Subcutaneous abdominal adipose tissue (tissue), 5 donors: Measurements from ENCODE around the gene MAGI1.

ENCODE experiments used
- H3K27ac ChIP-seq: one replicate; pipeline ENCODE4 v1.7.0; 2013; ENCODE audit warnings: low read depth, mild to moderate bottlenecking, inconsistent platforms, low read length, moderate library complexity
- H3K27me3 ChIP-seq, 5 donors: one replicate each; pipeline ENCODE4 v1.7.0; 2013; ENCODE audit warnings: low read length in 5 of 5, inconsistent platforms in 1 of 5; ENCODE audit not compliant: control insufficient read depth in 5 of 5, insufficient read depth in 4 of 5
- H3K36me3 ChIP-seq, 5 donors: one replicate each; pipeline ENCODE4 v1.7.0; 2013; ENCODE audit warnings: low read length in 5 of 5; ENCODE audit not compliant: control insufficient read depth in 5 of 5, insufficient read depth in 5 of 5
- H3K4me1 ChIP-seq, 5 donors: one replicate each; pipeline ENCODE4 v1.7.0; 2013; ENCODE audit warnings: low read length in 5 of 5, mild to moderate bottlenecking in 3 of 5, moderate library complexity in 1 of 5; ENCODE audit not compliant: control insufficient read depth in 5 of 5, insufficient read depth in 5 of 5
- H3K4me3 ChIP-seq, 5 donors: one replicate each; pipeline ENCODE4 v1.7.0; 2013; ENCODE audit warnings: low read length in 5 of 5, low read depth in 1 of 5
- H3K9ac ChIP-seq, 5 donors: one replicate each; pipeline ENCODE4 v1.7.0; 2013; ENCODE audit warnings: low read length in 5 of 5, mild to moderate bottlenecking in 4 of 5, moderate library complexity in 3 of 5
- H3K9me3 ChIP-seq, 5 donors: one replicate each; pipeline ENCODE4 v1.7.0; 2013; ENCODE audit warnings: low read length in 5 of 5; ENCODE audit not compliant: control insufficient read depth in 5 of 5
- donor health status: healthy.
- donor health status: healthy.
- donor health status: healthy.
- donor health status: healthy.
- donor health status: healthy.

Gene MAGI1

DNA sequence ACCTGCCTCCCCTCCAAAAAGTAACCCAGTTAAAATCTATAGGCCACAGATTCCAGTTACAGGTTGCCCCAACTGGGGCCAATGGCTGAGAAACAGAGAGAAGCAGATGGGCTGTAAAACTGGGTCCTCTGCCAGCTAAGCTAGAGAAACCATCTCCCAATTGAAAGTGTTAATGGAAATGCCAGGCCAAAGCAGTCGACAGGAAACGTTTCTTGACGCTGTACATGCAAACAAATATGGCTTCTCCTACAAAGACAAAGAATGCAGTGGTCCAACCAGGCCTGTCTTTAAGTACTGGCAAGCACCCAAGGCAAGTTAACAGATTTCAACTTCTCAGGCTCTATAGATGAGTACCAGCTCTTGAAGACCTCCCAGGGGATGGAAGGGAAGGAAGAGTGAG lies 71.3 kb downstream of the MAGI1 start:
- no peak overlapping the region for H3K27ac ChIP-seq
- H3K4me3 ChIP-seq = no peak overlapping the region
- H3K27me3 ChIP-seq = no peaks in the 10 kb centered on the region
- no peaks in the 10 kb centered on the region for H3K9me3 ChIP-seq
- no peak overlapping the region for H3K9ac ChIP-seq
- H3K4me1 ChIP-seq = peaks cover 0 to 20% (median 12%) of the 10 kb centered on the region in 5 donors
- H3K36me3 ChIP-seq = no peaks in the 10 kb centered on the region

DNA sequence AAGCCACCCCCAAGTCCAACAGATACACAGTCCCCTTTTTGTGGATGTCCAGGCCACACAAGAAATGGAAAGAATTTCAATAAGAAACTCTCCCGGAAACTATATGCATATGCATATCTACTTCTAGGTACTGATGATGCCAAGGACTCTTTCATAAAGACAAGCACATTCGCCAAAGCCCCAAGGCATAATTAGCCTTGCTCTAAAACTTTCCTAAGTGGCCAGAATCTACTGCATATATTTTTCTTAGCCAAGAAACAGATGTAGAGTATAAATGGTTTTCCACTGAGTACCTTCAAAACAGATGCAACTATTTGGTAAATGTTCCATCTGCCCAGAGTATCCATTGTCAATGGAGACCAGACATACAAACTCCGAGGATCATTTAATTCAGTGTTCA lies 73.9 kb downstream of the MAGI1 start:
- Histone ChIP-seq H3K9ac (no peak overlapping the region), H3K4me3 (no peak overlapping the region), H3K36me3 (no peaks in the 10 kb centered on the region), H3K9me3 (no peaks in the 10 kb centered on the region), H3K27me3 (no peaks in the 10 kb centered on the region), H3K27ac (peak overlapping the region; percentile 13), H3K4me1 (peaks cover 0 to 27% (median 18%) of the 10 kb centered on the region in 5 donors)

DNA sequence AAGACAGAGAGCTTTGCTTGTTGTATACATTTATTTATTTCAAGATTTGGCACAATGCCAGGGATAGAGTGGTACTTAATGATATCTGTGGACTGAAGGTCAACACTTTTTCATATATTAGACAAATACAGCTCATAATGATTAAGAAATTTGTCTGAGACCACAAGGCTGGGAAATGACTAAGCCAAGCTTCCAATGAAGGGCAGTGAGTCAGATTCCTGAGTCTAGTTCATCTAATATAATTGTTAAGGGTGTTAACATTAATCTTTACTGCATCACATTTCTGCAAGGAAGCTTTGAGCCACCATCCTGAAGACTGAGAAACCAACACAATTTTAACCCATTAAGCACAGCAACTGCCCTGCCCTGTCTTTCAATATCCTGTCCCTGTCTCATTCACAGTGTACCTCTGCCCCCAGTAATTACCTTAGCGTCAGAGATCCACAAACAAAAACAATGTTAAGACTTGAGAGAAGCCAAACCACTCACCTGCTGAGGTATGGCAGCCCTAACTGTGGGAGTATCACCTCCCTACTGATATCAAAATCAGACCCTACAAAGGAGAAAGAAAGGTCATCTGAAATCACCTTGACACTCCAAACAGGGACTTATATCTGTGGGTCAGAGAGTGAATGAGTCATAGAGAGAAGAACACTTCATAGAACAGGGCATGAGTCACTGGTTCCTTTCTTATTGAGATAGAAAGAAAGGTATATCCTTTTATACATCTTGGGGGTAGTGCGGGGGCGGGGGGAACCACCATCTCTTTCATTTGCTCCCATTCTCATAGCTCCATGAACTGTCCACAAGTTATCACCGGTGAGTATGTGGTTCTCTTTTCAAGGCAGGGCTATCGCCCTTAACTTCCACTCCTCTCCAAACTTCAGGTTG lies 74.7 kb downstream of the MAGI1 start:
- Histone ChIP-seq H3K4me1 (peaks cover 0 to 23% (median 18%) of the 10 kb centered on the region in 5 donors), H3K9me3 (no peaks in the 10 kb centered on the region), H3K27me3 (no peaks in the 10 kb centered on the region), H3K9ac (no peak overlapping the region), H3K36me3 (no peaks in the 10 kb centered on the region), H3K27ac (peak overlapping the region; percentile 13), H3K4me3 (no peak overlapping the region)

DNA sequence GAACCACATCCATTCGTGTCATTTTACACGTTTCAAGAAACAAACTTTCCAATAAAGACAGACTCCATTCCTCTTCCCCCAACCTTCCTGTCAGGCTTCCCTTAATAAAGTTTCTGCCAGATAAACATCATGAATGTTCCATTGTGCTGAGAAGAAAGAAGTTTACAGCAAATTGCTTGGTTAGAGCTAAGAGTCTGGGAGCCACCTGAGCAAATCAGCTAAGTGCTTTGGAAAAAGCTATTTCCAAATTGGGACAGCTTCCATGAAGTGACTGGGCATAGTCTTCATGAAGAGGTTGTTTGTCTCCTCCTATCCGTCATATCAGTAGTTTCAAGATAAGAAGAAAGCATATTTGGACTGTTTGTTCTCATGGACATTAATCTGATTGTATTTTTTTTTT lies 77.0 kb downstream of the MAGI1 start:
- peak overlapping the region; percentile 42 for H3K27ac ChIP-seq
- no peaks in the 10 kb centered on the region for H3K27me3 ChIP-seq
- peaks cover 0 to 29% (median 24%) of the 10 kb centered on the region in 5 donors for H3K4me1 ChIP-seq
- no peak overlapping the region for H3K9ac ChIP-seq
- no peaks in the 10 kb centered on the region for H3K36me3 ChIP-seq
- no peak overlapping the region for H3K4me3 ChIP-seq
- no peaks in the 10 kb centered on the region for H3K9me3 ChIP-seq

DNA sequence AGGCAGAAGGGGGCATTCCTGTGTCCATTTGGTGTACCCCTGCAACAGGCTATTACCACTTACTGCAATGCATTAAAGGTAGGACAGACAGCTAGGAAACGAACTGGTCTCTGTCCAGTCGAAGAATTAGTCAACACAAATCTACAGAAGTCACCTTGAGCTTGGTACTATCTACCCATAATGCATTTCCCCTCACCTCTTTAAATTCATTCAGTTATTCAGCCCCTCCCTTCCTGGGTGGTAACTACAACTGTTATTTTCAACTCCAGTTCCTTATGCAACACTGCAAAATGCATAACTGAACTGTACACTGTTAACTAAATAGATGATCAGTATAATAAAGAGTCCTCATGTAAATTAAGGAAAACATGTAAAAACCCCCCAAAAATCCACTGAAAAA lies 77.6 kb downstream of the MAGI1 start:
- Histone ChIP-seq H3K4me3 (no peak overlapping the region), H3K27ac (peak overlapping the region; percentile 42), H3K9me3 (no peaks in the 10 kb centered on the region), H3K9ac (no peak overlapping the region), H3K36me3 (no peaks in the 10 kb centered on the region), H3K4me1 (peaks cover 0 to 29% (median 24%) of the 10 kb centered on the region in 5 donors), H3K27me3 (no peaks in the 10 kb centered on the region)

DNA sequence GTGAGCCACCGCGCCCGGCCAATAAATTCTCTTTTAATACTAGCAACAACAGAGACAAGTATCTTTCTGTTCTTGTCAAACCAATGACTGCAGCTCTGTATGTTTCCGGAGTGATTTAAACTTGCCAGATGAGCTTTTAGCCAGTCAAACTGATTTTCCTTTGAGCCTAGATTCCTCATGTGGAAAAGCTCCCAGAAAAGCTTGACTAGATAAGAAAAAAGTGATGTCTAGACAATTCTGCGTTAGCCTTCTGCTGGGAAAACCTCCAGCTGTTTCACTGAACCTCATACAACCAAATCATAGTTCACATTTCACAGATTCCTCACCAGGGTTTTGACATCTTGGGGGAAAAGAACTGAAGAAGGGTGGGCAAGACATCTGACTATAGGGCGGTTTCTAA lies 78.6 kb downstream of the MAGI1 start:
- H3K4me3 ChIP-seq = no peak overlapping the region
- no peaks in the 10 kb centered on the region for H3K36me3 ChIP-seq
- H3K4me1 ChIP-seq = peaks cover 0 to 29% (median 24%) of the 10 kb centered on the region in 5 donors
- peak overlapping the region; percentile 42 for H3K27ac ChIP-seq
- H3K9ac ChIP-seq = peak overlapping the region in 1 of 5 donors; percentile 11
- no peaks in the 10 kb centered on the region for H3K27me3 ChIP-seq
- H3K9me3 ChIP-seq = no peaks in the 10 kb centered on the region

DNA sequence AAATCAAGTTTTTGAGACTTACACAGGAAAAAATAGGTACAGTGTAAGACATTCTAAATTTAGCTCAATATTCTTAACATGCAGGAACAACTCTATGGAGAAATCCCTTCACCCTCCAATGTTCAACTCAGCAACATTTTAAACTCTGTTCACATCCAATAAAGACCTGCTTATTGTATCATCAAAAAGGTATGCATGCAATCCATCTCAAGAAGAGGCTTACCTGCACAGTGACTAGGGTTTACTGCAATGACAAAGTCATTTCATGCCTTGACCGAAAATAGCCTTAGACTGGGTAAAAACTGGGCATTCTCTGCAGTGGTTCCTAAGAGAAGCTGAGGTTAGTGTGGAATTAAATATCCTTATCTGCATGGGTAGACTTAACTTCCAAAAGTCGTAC lies 80.5 kb downstream of the MAGI1 start:
- H3K4me1 ChIP-seq = peaks cover 0 to 43% (median 41%) of the 10 kb centered on the region in 5 donors
- H3K27ac ChIP-seq = peak overlapping the region; percentile 28
- no peaks in the 10 kb centered on the region for H3K36me3 ChIP-seq
- no peak overlapping the region for H3K4me3 ChIP-seq
- H3K9ac ChIP-seq = no peak overlapping the region
- no peaks in the 10 kb centered on the region for H3K27me3 ChIP-seq
- no peaks in the 10 kb centered on the region for H3K9me3 ChIP-seq

GRCh38 chr3:65955792-65956477 lies 82.8 kb downstream of the MAGI1 start:
- Histone ChIP-seq H3K4me3 (no peak overlapping the region), H3K9me3 (no peaks in the 10 kb centered on the region), H3K36me3 (no peaks in the 10 kb centered on the region), H3K27ac (peak overlapping the region; percentile 22), H3K4me1 (peaks cover 0 to 50% (median 40%) of the 10 kb centered on the region in 5 donors), H3K9ac (no peak overlapping the region), H3K27me3 (no peaks in the 10 kb centered on the region)

- H3K4me3 ChIP-seq = peak overlapping the region; percentile 30 to 67 (median 43)
- peaks cover 0 to 48% (median 34%) of the 10 kb centered on the region in 5 donors for H3K4me1 ChIP-seq
- peak overlapping the region; percentile 23 to 72 (median 65) for H3K9ac ChIP-seq
These were observed 84.6 kb downstream of the MAGI1 start for GRCh38 chr3:65953881-65954733.

More at GRCh38 chr3:65953881-65954733, 84.6 kb downstream of the MAGI1 start:
- Histone ChIP-seq H3K36me3 (no peaks in the 10 kb centered on the region), H3K27me3 (no peaks in the 10 kb centered on the region), H3K27ac (peak overlapping the region; percentile 88), H3K9me3 (no peaks in the 10 kb centered on the region)
